ENCODE data around the gene SERPINB6.

SERPINB6 gene

GRCh38 chr6:2938004-2938631 lies 33.2 kb downstream of the SERPINB6 start:
- Histone ChIP-seq H3K4me3 (replicated peaks; ENCODE audit: insufficient read depth, low read length) (no peak overlapping the region), H3K27ac (replicated peaks) (no peak overlapping the region), H3K27me3 (ENCODE audit: insufficient read depth, poor library complexity, severe bottlenecking) (no peaks in the 10 kb centered on the region)
- TF ChIP-seq CTCF (IDR thresholded peaks at IDR 0.05; ENCODE audit: insufficient read depth, low read length): no peak
- no peak for TF ChIP-seq GABPA (IDR thresholded peaks at IDR 0.05; ENCODE audit: low read depth)
- no peak for TF ChIP-seq POLR2AphosphoS5 (IDR thresholded peaks at IDR 0.05; ENCODE audit: low read depth)
- no peak for TF ChIP-seq REST (IDR thresholded peaks at IDR 0.05; ENCODE audit: insufficient replicate concordance, low read depth)
- no peak for TF ChIP-seq SPI1 (IDR thresholded peaks at IDR 0.05; ENCODE audit: borderline replicate concordance, low read depth)
- DNase-seq (ENCODE audit: low read depth in 1 of 2, low spot score in 1 of 2): no peak

- DNase-seq (ENCODE audit: low read depth in 1 of 2, low spot score in 1 of 2): no peak
- no peak overlapping the region for H3K4me3 ChIP-seq (replicated peaks; ENCODE audit: insufficient read depth, low read length)
- H3K27me3 ChIP-seq (ENCODE audit: insufficient read depth, poor library complexity, severe bottlenecking): no peaks in the 10 kb centered on the region
- TF ChIP-seq REST (IDR thresholded peaks at IDR 0.05; ENCODE audit: insufficient replicate concordance, low read depth) (no peak), POLR2AphosphoS5 (IDR thresholded peaks at IDR 0.05; ENCODE audit: low read depth) (no peak), CTCF (IDR thresholded peaks at IDR 0.05; ENCODE audit: insufficient read depth, low read length) (no peak), GABPA (IDR thresholded peaks at IDR 0.05; ENCODE audit: low read depth) (no peak), SPI1 (IDR thresholded peaks at IDR 0.05; ENCODE audit: borderline replicate concordance, low read depth) (no peak)
- H3K27ac ChIP-seq (replicated peaks): no peak overlapping the region
Measured at GRCh38 chr6:2937627-2938003, 33.8 kb downstream of the SERPINB6 start.

GRCh38 chr6:2935566-2936291 lies 35.6 kb downstream of the SERPINB6 start:
- H3K27me3 ChIP-seq (ENCODE audit: insufficient read depth, poor library complexity, severe bottlenecking): no peaks in the 10 kb centered on the region
- TF ChIP-seq SPI1 (IDR thresholded peaks at IDR 0.05; ENCODE audit: borderline replicate concordance, low read depth) (no peak), CTCF (IDR thresholded peaks at IDR 0.05; ENCODE audit: insufficient read depth, low read length) (no peak), POLR2AphosphoS5 (IDR thresholded peaks at IDR 0.05; ENCODE audit: low read depth) (no peak), GABPA (IDR thresholded peaks at IDR 0.05; ENCODE audit: low read depth) (no peak), REST (IDR thresholded peaks at IDR 0.05; ENCODE audit: insufficient replicate concordance, low read depth) (no peak)
- H3K4me3 ChIP-seq (replicated peaks; ENCODE audit: insufficient read depth, low read length): no peak overlapping the region
- H3K27ac ChIP-seq (replicated peaks): no peak overlapping the region
- DNase-seq (ENCODE audit: low read depth in 1 of 2, low spot score in 1 of 2): no peak

Data from HL-60 (cell line).